HG03280 (cell line): ENCODE results near the gene TNRC6C.
"Not testable (repeated sequence)": the region's sequence is repeated elsewhere in the genome, so short reads cannot be mapped to it uniquely, and the experiment has no call there.

Source experiments
- ATAC-seq: cut with Tn5 transposase; IDR thresholded peaks from one replicate; pipeline ENCODE4 v1.9.1; 2021; ENCODE audit warnings: mild to moderate bottlenecking, moderate library complexity; ENCODE audit not compliant: unreplicated experiment

TNRC6C gene

DNA sequence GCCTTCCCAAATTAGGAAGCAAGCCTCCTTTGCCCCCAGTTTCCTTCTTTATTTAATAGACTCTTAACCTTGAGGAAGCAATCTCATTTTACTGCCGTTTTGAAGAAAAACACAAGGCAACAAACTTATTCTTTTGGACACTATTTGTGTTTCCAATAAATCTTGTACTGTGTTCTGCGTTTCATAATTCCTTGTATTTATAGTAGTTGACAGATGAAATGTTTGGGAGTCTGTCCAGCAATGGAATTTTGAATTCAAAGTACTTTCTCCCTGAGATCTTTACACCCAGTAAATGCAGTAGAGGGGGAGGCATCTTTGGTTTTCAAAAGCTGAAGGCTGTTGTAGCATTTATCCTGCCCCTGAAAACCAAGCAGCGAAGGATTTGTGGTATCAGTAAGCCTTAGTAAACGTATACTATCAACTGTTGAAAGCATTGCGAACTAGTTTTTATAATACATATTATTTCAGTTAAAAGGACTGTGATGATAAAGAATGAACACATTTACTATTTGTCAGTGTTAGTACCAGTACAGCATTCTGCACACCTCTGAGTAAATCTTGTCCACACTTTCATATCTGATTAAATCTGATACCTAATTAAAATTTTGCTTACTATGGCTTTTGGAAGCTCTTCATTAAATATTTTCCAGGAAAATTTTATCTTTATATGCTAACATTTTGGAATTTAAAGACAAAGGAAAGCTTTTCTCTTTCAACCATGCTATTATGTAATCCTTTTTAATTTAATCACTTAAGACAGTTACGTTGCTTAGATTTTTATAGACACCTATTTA, 83.1 kb downstream of the TNRC6C start:
- ATAC-seq: no peak

DNA sequence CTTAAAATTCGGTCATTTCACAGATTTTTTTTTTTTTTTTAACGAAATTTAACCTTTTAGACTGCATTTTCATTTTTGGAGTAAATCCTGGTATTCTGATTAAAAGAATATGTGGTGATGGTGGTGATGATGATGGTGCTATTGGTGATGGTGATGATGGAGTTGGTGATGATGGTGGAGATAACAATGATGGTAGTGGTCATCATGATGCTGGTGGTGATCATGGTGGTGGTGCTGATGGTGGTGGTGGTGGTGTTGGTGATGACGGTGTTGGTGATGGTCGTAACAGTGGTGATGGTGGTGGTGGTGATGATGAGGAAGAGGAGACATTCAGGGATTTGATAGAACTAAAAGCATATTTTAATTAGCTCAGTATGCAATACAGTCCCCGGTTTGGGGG, 84.0 kb downstream of the TNRC6C start:
- no peak for ATAC-seq

GRCh38 chr17:78043031-78043430, 84.5 kb downstream of the TNRC6C start:
- ATAC-seq: no peak

DNA sequence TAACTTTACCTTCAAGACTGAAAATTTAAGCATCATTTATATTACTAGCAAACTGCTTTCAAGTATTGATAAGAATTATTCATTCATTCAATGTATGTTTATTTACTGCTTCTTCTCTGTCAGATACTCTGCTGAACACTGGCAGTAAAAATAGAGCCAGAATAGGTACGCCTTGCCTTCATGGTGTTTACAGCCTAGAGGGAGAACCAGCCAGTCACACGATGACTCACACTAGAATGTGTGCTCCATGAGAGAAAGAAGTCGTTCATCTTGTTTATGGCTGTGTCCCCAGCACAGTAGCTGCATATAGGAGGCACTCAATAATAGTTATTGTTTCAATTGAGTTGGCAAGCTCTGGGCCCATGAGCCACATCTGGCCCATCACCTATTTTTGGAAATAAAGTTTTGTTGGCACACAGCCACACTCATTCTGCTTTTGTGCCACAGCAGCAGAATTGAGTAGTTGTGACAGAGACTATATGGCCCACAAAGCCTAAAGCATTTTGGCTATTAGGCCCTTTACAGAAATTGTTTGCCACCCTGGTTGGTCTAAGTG, 85.9 kb downstream of the TNRC6C start:
- no peak for ATAC-seq

- ATAC-seq: no peak
Measured at GRCh38 chr17:78045316-78045715, 86.8 kb downstream of the TNRC6C start.

DNA sequence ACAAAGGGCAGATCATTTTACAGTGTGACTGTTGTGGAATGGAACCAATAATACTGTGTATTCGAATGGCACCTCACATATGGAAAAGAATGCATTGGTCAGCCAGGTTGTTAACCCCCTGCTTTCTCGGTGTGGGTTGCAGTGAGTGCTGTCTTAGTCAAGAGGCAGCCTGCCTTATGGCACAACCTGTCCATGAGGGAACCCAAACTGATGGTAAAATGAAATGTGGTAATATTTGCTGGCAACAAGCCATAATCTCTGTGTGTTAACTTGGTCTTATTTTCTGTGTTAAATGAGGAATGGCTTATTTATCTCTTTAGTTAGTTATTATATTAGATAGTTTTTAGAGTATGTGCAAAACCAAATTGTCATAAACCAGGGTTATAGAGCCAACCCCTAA, 88.4 kb downstream of the TNRC6C start:
- ATAC-seq: no peak

DNA sequence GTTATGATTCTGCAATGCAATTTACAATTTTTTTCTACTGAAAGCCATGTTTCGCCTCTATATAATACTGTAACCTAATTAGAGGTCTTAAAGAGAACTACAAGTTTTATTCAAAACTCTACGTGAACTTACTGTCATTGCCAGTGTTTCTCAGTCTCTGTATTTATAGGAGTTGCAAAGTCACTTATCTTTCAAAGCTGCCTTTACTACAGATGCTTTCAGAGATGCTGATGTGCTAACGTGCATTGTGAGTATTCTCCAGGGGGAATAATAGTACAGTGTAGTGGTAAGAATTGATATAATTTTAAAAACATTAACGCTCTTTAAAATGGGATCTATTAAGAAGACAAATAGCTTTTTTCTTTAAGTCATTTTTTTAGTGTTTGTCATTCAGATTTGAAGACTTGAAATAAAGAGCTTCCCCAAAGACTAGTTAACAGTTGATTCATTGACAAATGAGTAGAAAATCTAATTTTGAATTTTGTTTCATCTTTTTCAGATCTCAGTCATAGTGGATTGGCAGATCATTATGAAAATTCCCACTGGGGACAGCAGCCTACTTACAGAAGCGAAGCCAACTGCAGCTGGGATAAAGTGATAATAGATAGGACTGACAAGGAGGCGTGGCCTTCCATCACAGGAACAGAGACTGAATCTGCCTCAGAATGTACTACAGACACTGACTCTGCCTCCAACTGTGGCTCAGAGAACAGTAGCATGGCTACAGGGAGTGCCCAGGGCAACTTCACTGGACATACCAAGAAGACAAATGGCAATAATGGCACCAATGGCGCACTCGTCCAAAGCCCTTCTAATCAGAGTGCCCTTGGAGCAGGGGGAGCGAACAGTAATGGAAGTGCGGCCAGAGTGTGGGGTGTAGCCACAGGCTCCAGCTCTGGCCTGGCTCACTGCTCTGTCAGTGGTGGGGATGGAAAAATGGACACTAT, 90.1 kb downstream of the TNRC6C start:
- no peak for ATAC-seq

- ATAC-seq: no peak
Measured at GRCh38 chr17:78049609-78050008, 91.1 kb downstream of the TNRC6C start.

GRCh38 chr17:78051186-78051972, 92.9 kb downstream of the TNRC6C start:
- ATAC-seq: no peak

DNA sequence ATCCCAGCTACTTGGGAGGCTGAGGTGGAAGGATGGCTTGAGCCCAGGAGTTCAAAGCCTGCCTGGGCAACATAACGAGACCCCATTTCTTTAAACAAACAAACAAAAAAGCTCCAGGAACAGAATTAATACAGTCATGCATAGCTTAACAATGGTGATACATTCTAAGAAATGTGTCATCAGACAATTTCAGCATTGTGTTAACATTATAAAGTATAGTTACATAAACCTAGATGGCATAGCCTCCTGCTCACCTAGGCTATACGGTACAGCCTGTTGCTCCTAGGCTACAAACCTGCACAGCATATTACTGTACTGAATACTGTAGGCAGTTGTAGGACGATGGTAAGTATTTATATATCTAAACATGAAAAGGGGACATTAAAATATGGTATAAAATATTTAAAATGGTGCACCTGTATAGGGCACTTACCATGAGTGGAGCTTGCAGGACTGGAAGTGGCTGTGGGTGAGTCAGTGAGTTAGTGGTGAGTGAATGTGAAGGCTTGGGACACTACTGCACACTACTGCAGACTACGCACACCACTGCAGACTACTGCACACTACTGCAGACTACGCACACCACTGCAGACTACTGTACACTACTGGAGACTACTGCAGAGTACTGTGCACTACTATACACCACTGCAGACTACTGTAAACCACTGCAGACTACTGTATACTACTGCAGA, 95.4 kb downstream of the TNRC6C start:
- no peak for ATAC-seq

DNA sequence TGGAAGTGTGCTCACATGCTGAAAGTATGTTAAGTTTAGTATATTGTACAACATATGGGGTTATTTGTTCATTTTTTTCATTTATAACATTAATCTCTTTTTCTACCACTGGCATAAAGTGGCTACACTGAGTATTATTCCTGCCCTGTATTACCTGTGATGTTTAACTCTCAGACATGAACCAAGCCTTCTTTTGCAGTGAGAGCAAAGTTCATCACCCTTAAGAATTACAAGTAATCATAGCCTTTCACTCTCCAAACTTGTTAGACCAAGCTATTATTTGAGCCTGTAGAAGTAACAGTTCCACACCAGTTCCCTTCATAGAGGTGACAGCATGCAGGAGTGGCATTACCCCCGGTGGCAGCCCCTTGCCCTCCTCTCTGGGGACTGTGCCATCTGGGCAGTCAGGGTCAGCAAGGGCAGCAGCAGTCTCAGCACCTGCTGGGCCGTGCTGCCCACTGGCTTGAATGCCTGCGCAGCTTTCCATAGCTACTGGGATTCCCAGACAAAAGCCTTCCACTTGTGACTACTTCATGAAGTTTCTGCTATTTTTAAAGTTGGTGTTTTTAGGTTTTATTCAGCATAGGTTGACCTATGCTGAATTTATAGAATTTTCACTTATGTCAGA, 98.7 kb downstream of the TNRC6C start:
- ATAC-seq: no peak

- no peak for ATAC-seq
Measured at GRCh38 chr17:78058001-78058400, 99.5 kb downstream of the TNRC6C start.

- ATAC-seq: no peak
Measured at GRCh38 chr17:78058581-78058980, 100.1 kb downstream of the TNRC6C start.

GRCh38 chr17:78062596-78062995, 104.1 kb downstream of the TNRC6C start:
- ATAC-seq: no peak

GRCh38 chr17:78063489-78063888, 105.0 kb downstream of the TNRC6C start:
- ATAC-seq: no peak

DNA sequence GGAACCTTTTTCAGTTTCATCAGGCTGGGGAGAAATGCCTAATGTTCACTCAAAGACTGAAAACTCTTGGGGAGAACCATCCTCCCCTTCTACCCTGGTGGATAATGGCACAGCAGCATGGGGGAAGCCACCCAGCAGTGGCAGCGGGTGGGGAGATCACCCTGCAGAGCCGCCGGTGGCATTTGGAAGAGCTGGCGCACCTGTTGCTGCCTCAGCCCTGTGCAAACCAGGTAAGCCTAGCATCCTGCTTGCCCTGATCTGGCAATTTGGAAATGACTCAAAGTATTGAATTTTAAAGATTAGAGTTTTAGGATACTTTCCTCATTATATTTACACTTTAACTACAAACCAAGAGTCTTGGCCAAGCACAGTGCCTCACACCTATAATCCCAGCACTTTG, 106.2 kb downstream of the TNRC6C start:
- no peak for ATAC-seq

DNA sequence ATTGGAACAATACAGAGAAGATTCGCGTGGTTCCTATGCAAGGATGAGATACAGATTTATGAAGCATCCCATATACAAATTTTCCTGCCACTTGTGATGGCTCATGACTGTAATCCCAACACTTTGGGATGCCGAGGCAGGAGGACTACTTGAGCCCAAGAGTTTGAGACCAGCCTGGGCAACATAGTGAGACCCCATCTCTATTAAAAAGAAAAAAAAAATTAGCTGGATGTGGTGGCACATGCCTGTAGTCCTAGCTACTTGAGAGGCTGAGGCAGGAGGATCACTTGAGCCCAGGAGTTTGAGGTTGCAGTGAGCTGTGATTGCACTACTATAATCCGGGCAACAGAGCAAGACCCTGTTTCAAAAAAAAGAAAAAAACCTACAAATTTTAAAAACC, 108.5 kb downstream of the TNRC6C start:
- ATAC-seq: not testable (repeated sequence)

DNA sequence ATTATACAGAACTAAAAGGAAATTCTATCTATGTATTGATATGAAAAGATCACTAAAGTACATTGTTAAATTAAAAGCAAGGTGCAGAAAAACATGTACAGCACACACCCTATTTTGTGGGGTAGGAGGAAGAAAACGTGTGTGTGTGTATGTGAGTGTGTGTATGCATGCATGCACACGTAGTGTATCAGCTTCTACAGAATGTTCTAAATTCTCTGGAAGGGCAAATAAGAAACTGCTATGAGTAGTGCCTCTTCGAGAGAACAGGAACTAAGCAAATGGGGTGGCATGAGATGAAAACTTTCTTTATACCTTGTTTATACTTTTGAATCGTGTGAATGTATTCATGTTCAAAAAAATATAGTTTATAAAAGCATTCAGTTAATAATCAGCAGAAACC, 111.2 kb downstream of the TNRC6C start:
- ATAC-seq: no peak

- ATAC-seq: no peak
Measured at GRCh38 chr17:78072961-78073360, 114.5 kb downstream of the TNRC6C start.

DNA sequence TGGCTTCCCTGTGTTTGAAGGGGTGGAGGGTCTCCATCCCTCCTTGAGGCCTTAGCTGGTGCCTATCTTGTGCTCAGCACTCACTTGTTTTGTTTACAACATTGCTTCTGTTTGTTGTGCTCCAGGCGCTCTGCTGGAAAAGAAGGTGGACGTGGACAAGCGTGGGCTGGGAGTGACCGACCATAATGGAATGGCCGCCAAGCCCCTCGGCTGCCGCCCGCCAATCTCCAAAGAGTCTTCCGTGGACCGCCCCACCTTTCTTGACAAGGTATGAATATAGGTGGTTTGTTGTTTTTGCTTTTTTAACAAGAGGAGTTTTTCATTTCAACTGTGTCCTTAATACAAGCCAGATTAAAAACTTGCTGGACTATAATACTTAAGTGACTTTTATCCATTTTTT, 116.5 kb downstream of the TNRC6C start:
- no peak for ATAC-seq
